Smooth muscle cell of the brain vasculature (primary cell): ENCODE measurements around the gene INPP5F.

ENCODE experiments used
- DNase-seq: peaks from one replicate; pipeline ENCODE4 v3.0.0-alpha.2; 2012; ENCODE audit warnings: low read depth, low spot score

Gene INPP5F

DNA sequence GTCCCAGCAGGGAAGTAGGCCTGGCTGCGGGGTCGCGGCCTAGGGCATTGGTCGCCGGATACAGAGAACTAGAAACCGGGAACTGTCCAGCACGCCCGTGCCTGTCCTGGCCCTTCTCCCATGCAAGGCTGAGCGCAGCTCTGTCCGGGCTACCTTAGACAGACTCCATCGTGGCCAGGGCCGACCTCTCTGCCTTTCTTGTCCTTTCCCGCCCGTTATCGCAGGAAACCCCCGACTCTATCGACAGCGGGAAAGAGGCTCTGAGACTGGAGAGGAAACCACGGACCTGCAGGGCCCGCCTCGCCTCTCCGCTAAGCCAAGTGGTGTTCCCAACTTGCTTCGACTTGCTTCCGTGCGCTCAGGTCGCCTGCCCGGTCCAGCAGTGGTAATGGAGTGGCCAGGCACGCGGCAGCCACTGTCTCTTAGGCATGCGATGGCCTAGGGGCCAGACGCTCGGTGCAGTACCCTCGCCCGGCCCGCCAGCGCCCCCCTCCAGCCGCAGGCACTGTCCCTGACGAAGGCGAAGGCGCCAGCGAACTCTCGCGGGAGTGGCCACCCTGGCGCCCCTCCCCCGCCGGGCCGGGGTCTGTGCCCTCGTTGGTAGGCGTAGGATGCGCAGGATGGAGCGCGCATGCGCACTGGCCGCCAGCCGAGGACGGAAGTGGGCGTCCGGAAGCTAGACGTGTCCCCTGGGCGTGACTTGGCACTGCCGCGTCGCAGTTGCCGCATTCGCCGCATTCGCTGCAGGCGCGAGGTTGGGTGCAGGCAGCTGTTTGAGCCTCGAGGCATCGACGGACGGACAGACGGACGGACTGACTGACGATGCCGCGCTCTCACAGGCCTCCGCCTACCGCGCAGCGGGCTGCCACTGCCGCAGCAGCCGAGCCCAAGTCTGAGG, 92.4 kb downstream of the INPP5F start:
- DNase-seq, result peak; percentile 26

- DNase-seq, result no peak
Measured at GRCh38 chr10:119818889-119819270, 93.0 kb downstream of the INPP5F start.

DNA sequence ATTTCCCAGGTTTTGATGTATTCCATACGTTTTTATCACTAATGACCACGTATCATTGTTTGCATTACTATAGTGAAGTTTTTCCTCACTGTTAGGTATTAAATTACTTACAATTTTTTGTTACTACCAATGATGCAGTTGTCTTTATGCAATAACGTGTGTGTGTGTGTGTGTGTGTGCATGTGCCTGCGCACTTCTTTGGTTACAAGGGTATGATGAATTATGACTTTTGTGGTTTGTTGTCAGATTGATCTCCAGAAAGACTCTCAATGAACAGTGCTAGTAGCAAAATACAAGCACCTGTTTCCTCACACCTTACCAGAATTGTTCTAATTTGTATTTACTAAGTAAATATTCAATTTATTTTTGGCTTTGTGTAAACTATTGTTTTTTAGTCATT, 95.3 kb downstream of the INPP5F start:
- DNase-seq, result no peak

GRCh38 chr10:119824299-119824698, 98.4 kb downstream of the INPP5F start:
- DNase-seq, result no peak

DNA sequence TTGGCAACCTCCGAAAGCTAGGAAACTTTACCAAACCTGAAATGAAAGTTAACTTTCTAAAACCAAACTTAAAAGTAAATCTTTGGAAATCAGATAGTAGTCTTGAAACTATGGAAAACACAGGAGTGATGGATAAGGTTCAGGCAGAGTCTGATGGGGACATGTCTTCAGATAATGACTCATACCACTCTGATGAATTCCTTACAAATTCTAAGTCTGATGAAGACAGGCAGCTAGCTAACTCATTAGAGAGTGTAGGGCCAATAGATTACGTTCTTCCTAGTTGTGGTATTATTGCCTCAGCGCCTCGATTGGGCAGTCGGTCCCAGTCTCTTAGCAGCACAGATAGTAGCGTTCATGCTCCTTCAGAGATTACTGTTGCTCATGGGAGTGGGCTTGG, 100.9 kb downstream of the INPP5F start:
- no peak for DNase-seq

DNA sequence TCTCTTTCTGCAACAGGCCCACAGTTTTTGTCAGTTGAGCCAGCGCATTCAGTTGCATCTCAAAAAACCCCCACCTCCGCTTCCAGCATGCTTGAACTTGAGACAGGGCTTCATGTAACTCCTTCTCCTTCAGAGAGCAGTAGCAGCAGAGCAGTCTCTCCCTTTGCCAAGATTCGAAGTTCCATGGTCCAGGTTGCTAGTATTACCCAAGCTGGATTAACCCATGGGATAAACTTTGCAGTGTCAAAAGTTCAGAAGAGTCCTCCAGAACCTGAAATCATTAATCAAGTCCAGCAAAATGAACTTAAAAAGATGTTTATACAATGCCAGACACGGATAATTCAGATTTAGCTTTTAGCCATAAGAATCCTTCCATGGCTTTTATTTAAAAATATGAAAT, 101.6 kb downstream of the INPP5F start:
- no peak for DNase-seq

- DNase-seq, result no peak
Measured at GRCh38 chr10:119829429-119829828, 103.6 kb downstream of the INPP5F start.

DNA sequence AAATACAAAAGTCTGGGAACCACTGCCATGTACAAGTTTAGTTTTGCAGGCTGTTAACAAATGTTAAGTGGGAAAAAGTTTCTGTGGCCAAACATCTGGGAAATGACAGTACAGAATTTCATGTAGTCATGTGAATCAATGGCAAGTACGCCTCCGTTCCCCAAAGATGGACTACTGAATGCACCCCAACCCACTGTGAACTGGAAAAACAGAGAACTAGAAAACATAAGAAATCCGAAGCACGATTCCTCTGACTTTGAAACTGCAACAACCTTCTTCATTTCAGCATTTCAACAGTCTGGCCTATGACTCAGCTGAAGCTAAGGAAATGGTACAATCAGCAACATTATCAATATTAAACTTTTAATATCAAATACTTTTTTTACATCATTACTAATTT, 105.0 kb downstream of the INPP5F start:
- no peak for DNase-seq

DNA sequence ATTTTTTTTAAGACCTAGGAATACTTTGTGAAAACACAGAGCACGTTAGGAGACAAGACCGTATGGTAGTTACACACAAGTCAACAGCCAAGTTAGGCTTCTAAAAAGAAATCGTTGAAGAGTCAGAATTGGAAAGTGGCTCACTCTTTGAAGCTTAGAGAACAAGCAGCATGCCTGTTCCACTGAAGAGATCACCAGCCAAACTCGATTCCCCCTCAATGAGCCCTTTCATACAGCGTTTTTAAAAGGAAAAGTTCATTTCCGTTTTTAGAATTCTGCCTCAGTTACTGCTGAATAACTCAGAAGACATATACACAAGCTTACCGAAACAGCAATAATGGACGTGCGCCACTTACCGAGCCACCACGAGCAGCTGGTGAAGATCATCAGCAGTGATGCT, 105.8 kb downstream of the INPP5F start:
- DNase-seq, result no peak

DNA sequence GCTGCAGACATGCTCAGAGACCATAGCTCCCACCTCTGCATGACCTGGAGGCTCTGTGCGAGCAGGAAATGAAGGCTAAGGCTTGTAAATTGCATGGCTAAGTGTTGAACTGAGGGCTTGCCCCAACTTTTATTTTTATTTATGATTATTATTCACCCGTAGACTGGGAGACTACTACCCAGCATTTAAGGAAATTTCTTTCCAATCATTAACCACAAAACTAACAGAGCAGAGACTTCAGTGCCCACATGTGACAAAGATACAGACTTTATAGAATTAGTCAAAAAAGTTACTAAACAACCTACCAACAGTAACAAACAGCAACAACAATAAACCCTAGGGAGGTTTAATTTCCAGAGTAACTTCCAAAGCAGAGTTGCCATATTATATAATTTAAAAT, 107.1 kb downstream of the INPP5F start:
- no peak for DNase-seq

GRCh38 chr10:119834188-119834587, 108.3 kb downstream of the INPP5F start:
- no peak for DNase-seq

DNA sequence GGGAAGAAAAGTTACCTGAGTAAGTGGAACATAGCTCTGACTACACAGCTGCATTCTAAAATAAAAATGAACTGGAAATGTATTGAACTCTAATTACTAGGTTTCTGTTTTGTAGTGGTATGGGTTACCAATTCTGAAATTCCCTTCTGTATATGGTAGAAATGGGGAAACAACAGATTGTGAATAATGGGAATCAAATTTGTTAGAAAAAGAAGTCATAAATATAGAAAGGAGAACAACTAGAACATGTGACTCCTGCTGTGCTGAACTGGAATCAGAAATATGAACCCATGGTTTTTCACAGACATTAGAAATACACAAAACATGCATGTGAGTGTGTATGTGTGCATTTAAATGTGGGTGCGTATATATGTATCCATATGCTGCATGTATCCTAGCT, 119.8 kb downstream of the INPP5F start:
- DNase-seq, result no peak

GRCh38 chr10:119849031-119849789, 123.4 kb downstream of the INPP5F start:
- no peak for DNase-seq

GRCh38 chr10:119849944-119850343, 124.1 kb downstream of the INPP5F start:
- DNase-seq, result no peak

- no peak for DNase-seq
Measured at GRCh38 chr10:119852277-119852676, 126.4 kb downstream of the INPP5F start.

DNA sequence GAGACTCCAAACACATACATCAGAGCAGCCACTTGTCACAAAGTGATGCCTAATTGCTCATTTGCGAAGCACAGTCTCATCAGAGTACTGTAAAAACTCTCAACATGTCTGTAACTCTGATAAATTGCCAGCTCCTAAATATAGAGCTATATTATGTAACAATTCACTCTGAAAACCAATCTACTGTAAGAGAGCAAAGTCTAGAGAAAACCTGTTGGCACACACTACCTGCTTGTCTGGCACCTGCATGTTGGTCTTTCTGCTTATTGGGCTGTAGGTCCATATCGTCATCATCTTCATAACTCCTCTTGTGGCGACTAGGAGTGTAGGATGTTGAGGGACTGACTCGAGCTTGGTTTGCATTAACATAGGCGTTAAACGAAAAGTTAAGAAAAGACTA, 127.0 kb downstream of the INPP5F start:
- no peak for DNase-seq

- no peak for DNase-seq
Measured at GRCh38 chr10:119853574-119853973, 127.7 kb downstream of the INPP5F start.

DNA sequence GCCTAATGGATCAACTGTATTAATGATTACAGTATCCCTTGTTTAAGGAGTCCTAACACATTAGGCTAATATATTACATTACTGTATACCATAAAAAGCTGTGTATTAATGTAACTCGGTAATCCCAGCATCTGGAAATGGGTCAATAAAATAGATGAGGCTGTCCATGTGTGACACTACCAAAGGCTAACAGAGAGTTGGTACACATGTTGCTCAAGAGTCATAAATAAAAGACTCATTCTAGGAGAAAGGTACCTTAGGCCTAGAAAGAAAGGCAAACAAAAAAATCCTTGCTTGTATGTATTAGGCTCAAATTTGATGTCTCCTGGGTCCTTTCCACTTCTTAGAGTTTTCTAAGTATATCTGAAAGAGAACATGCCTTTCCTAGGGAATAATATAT, 132.2 kb downstream of the INPP5F start:
- no peak for DNase-seq

- DNase-seq, result peak; percentile 33
Measured at GRCh38 chr10:119859420-119860258, 133.8 kb downstream of the INPP5F start.

DNA sequence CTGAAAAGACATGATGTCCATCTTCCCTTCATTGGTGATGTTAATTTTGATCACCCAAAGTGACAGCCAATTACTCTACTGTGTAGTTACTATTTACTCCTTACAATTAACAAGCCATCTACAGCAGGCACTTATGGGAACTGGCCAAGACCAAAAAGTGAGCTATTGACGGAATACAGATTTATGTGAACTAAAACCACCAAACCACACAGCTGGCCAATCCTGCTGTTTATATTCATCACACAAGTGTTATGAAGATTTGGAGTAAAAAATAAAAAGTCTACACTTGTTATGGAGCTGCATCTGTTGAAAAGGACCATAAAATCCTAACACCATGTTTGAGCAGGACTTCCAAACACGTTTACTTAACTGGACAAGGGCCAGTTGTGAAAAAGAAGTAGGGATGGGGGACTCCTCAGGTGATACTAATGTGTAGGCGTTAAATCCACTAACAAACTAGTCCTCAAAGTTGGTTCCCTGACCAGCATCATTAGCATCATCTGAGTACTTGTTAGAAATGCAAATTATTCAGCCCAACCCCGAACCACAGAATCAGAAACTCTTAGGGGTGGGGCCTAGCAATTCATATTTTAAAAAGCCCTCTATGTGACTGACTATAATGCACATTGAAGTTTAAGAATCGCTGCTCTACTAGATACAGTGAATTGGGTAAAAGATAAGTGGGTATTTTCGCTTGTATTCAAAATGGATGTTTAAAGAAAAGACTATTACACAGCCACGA, 135.2 kb downstream of the INPP5F start:
- no peak for DNase-seq

GRCh38 chr10:119862524-119862923, 136.7 kb downstream of the INPP5F start:
- no peak for DNase-seq
